Activated CD4-positive, CD25-positive, alpha-beta regulatory T cell (primary cell): Measurements from ENCODE around the gene LRP1.
"Not testable (repeated sequence)": the region's sequence is repeated elsewhere in the genome, so short reads cannot be mapped to it uniquely, and the experiment has no call there.

Experiments
- DNase-seq, 4 experiments: peaks; one replicate each; lab custom pipeline; 2025; lab: John Stamatoyannopoulos, UW

The LRP1 gene

DNA sequence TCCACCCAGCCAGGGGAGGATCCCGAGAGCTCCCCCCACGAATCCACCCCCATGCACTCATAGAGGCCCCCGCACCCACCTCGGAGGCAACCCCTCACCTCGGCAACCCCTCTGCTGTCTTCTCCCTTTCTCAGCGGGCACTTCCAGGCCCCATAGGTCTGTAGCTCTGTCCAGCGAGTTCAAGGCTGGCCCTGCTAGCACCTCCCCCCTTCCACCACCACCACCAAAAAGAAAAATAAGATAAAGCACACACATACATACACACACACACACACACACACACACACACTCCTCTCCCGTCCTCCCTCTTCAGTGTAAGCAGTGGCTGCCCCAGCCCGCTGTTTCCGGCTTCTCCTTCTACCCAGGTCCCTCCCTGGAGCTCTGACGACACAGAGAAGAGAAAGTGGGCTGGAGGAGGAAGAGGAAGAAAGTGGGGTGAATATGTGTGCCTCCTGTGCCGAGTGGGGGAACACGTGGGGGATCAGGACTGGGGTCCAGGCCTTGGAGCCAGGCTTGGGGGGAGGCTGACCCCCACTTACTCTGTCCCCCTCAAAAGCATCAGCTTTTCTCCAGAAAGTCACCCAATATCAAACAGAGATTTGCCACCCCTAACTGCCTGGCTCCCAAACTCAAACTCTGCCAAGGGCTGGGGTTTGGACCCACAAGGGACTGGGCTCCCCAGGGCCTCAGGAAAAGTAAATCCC lies 17.1 kb upstream of the LRP1 start, which contains the start of gene STAT6:
Gene STAT6, minus strand, starts transcription at position 332 of the 704 bp plus-strand sequence. CDS start 3,084 bp downstream, outside the sequence.
- DNase-seq = peak; percentile 25 to 70 (median 60)

DNA sequence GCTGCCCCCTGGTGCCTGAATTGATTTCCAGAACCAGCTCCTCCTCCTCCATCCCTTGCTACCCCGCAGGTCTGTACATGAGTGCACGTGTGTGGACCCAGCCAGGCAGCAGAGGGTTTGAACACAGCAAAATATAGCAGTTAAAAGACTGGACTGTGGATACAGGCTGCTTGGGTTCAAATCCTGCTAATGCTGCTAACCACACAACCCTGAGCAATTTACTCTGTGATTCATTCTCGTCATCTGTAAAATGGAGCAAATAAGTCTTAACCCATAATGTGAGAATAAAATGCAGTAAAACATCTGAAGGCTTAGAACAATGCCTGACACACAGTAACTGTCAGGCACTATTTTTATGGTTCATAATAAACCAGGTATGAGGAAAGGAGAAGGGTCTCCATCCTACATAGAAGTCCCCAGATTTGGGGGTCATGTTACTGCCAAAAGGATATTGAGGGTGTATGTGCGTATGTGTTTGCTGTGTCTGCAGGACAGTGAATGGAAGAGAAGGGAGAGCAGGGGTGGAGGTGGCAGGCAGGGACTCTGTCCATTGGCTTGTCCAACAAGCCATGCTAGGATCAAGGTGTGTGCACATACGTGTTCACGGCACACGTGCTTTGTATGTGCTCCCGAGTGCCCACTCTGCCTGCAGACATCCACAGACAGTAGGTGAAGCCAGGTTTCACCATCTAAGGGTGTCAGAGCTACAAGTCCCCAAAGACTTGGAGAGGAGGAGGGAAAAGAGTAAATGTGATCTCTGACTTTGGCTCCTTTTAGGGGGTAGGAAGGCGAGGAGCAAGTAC lies 15.6 kb upstream of the LRP1 start:
- DNase-seq = no peak

DNA sequence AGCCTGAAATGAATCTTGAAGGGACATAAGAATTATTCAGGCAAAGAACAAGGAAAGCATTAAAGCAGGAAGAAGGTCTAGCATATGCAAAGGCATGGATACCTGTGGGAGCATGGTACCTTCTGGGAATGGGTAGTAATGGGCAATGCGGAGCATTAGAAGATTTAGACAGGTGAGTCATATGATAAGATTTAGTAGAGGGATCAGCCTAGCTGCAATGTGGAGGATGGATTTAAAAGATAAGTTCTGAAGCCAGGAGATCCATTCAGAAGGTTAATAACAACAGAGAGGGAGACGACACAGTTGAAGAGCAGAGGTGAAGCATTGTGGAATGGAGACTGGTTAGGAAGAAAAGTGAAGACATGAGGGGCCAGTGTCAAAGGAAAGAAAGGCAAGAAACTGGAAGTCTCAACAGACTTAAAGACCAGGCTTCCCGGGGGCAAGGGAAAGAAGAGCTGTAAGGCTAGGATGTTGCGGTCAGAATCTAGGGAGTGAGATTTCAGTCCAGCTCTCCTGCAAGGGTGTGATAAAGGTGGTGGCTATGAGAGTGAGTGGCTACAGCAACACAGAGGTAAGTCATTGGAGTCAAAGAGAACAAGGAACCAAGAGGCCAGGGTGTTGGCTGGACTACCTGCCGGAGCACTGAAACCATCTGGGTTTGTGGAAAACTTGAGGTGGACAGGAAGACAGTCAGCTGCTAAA lies 11.6 kb upstream of the LRP1 start:
- no peak for DNase-seq

DNA sequence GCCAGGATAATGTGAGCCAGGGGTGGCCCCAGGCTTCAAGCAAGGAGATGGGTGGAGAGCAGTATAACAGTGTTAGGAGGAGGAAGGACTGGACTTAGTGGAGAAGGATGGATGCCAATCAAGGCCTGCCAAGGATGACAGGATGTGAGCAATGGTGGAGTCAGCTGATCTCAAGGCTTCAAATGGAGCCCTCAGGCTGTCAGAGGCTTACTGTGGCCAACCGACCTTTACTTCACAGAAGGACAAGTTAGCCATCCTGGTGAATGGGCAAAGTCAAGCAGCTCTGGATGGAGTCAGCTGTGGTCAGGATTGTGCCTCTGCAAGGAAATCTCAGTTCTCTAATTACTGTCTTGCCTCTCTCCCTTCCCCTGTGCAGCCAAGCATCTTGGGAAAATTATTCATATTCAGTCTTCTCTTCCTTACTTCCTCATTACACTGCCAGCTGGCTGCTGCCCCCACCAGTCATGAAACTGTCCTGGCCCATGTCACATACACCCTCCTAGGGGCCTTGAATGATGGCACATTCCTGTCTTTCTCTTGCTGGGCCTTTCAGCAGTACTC lies 9.5 kb upstream of the LRP1 start:
- no peak for DNase-seq

DNA sequence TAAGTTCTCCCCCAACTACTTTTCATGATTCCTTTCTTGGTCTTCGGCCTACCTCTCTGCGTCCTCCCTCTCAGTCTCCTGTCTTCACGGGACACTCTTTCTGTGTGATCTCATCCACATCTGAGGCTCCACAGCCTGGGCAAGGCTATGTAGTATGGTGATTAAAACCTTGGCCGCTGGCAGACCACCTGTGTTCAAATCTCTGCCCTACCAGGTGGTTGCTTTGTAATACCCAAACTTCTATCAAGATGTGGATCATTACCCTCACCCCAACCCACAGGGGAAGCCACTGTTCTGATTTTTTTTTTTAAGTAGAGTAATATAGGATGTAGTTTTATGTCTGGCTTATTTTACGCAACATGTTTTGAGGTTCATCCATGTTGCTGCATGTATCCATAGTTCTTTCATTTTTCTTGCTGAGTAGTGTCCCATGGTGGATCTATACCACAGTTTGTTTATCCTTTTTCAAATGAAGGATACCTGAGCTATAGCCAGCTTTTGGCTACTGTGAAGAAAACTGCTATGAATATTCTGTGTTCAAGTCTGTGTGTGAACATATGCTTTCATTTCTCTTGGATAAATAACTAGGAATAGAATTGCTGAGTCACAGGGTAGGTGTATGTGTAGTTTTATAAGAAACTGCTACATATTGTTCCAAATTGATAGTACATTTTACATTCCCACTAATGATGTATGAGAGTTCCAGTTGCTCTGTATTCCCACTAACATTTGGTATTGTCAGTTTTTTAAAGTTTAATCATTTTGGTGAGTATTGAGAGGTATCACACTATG lies 8.8 kb upstream of the LRP1 start:
- no peak for DNase-seq

DNA sequence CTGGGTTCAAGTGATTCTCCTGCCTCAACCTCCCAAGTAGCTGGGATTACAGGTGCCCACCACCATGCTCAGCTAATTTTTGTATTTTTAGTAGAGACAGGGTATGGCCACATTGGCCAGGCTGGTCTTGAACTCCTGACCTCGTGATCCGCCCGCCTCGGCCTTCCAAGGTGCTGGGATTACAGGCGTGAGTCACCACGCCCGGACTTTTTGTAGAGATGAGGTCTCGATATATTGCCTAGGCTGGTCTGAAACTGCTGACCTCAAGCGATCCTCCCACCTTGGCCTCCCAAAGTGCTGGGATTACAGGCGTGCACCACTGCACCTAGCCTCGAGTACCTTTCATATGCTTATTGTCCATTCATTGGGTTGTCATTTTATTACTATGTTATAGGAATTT lies 7.6 kb upstream of the LRP1 start:
- DNase-seq = not testable (repeated sequence)

DNA sequence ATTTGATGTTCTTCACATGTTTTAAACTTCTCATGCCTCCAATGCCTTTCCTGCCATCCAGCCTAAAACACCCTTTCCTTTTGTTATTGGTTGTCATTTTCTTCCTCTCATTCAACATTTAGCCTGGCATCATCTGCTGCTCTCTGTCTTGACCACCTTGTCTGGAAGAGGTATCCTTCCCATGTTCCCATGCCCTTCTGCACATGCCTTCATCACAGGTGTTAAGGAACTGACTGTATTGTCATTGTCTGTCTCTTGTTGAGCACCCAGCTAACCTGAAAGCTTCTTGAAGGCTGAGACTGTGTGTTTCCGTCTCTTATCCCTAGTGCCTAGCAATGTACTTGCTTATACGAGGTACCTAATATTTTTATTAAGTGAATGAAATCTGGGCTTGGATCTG lies 4.5 kb upstream of the LRP1 start:
- no peak for DNase-seq

DNA sequence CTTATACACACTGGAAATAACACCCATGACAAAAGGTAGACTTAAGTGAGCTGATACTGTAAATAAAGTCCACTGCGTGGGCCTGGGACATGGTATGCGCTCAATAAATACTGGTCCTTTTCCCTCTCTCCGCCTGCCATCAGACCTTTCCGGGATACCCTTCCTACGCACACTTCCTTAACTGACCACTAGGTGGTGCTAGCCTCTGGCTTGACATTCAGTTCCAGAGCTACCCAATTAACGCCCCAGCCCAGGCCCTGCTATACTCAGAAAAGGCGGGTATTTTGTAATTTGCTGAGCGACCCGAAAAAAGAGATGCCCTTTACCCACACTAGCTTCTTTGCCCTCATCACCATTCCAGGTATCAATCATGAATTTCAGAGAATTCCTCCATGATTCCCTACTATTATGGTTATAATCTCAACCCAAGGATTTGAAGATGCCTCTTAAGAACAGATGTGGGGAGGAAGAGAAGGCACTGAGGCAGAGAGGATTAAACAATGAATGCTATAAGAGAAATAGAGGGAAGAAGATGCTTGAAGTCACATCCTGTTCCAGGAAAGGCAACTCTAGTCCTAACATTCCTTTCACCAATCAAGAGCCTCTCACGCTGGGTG lies 3.9 kb upstream of the LRP1 start:
- DNase-seq = peak; percentile 41 to 57 (median 50)

DNA sequence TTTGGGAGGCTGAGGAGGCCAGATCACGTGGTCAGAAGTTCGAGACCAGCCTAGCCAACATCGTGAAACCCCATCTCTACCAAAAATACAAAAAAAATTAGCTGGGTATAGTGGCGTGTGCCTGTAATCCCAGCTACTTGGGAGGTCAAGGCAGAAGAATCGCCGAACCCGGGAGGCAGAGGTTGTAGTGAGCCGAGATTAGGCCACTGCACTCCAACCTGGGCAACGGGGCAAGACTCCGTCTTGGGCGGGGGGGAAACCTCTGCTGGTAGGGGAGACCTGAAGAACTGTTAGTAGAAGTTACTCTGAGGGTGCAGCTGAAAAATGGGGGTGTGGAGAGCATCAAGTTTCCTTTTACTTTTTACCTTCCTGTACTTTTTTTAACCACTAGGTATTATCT lies 2.2 kb upstream of the LRP1 start:
- no peak for DNase-seq

DNA sequence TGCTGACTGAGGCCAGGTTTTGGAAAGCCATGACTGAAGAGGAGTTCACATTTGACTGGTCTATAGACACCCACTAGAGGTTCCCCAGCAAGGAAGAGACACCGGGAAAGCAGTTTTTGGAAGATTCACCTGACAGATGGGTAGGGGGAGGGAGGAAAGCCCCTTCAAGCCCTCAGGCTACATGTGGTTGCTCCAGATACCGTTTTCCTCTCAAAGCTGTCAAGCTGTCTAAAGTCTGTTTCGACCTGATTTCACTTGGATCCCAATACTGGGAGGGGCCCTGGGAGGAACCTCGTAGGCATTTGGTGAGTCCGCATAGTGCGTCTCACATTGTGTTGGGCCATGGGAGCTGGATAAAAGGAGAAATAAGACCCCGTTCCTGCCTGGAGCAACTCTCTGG lies 1.7 kb upstream of the LRP1 start:
- DNase-seq = no peak

DNA sequence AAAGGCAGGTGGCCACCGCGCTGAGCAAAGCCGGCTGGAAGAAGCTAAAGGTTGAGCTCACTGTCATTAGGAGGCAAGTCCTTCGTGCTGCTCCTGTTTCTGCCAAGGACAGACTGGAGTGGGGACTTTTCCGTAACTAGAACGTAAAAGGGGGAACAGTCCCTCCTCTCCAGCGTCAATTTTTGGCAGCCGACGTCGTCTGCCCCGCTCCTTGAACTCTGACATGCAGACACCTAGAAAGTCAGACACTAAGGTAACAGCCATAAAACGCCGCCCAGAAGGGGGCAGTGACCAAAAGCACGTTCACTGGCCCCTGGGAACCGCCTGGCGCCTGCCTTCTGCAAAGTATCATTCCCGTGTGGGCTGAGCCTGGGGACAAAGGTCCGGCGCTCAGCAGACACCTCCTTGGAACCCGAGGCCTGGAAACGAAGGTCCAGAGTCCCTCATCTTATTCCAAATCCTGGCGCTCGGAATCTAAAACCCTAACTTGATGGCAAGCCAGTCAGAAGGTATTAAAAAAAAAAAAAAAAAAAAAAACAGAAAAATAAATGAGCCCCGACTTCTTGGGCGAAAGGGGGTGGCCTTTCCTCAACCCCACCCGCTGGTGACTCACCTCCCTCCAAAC lies 1.1 kb upstream of the LRP1 start:
- DNase-seq = peak in 2 of 4 experiments; percentile 14 to 15

DNA sequence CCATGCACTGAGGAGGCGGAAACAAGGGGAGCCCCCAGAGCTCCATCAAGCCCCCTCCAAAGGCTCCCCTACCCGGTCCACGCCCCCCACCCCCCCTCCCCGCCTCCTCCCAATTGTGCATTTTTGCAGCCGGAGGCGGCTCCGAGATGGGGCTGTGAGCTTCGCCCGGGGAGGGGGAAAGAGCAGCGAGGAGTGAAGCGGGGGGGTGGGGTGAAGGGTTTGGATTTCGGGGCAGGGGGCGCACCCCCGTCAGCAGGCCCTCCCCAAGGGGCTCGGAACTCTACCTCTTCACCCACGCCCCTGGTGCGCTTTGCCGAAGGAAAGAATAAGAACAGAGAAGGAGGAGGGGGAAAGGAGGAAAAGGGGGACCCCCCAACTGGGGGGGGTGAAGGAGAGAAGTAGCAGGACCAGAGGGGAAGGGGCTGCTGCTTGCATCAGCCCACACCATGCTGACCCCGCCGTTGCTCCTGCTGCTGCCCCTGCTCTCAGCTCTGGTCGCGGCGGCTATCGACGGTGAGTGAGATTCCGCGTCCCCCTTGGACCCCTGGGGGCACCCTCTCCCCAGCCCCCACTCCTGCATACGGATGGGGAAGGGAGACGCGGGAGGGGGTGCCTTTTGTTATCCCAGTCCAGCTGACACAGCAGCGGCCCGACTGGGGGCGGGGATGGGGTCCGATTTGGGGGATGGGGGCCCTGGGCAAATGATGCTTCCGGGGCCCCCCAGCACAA lies 400 bp downstream of the LRP1 start:
- DNase-seq = no peak

DNA sequence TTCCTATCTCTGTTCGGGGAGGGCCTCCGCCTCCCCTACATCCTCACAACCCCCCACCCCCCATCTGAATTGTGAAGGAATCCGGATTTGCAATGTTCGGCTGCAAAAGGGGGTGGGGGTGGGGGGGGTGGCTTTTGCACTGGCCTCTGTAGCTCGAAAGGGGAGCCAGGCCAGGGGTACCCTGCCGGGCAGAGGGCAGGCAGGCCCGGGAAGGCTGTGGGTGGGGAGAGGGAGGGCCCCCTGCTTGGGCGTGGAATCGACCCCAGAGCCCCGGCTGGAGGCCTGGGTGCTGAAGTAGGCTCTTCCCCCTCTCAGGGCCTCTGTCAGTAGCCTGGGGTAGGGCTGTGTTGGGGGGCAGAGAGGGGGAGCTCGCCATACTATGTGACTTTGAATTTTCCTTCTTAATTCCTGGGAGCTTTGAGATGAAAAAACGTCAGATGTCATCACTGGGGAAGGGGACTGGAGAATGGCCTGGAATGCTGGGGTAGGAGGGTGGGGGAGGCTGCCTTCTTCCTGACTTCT lies 1.1 kb downstream of the LRP1 start:
- no peak for DNase-seq

DNA sequence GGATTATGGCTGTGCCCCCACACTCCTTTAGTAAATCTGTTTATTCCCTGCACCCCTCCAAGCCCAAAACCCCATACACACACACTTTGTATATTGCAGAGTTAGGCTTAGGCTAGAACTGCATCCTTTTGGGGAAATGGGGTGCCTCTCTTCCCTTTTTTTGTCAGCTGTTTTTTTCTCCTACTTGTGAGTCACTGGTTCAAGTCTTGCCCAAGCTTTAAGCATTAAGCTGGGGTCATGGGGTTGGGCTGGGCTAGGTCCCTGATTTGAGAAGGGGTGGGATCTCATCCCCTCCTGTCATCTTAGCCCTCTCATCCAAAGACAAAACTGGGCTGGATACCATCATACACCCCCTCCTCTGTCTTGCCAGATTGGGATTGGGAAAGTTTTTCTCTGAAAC lies 1.6 kb downstream of the LRP1 start:
- no peak for DNase-seq

DNA sequence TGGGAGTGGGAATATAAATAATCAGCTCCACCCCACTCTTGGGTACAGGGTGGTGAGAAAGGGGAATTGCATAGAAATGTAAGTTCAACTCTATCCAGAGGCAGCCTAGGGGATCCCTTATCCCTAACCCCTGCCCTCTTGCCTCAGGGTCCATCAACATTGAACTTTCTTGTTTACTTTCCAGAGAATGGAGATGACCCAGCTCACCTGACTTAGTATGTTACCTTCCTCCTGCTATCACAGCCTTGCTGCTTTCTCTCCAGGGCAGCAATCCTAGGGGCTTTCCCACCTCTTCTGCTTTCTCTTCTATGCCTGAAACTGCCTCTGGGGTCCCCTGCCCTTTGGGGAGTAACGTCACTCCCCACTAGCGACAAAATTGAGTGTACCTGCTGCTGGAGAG lies 2.7 kb downstream of the LRP1 start:
- DNase-seq = no peak

DNA sequence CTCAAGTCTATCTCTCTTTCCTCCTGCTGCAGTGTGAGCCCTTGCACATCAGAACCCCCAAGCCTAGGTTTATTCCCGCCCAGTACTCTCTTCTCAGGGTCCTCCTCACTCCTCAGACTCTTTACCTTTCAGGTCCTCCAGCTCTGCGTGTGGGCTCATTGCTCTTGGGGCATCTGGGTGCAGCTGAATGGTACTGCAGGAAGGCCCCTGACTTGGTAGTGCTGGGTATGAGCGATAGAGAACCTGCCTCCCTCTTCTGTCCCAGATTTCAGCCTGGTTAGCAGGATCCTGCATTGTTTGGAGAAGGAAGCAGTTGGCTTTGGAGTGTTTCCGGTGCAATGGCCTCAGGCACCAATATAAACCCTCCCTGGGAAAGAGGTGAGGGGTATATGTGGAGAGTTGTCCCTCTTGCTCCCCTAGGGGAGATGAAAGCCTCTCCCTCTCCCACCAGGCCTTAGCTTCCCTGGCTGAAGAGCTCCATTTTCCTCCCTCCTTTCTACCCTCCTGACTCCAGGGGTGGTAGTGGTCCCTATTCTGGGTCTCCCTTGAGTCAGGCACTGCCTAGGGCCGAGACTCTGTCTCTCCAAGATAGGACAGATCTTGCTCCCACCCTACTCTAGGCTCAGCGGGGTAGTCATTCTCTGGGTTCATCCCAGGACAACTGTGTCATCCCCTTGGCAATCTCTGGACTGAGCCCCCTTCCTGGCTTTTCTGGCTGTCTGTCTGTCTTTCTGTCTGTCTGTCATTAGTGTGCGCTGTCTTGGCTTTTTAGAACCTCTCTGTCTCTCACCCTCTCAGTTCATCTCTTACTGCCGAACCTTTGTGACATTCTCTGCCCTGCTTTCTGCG lies 3.8 kb downstream of the LRP1 start:
- no peak for DNase-seq

DNA sequence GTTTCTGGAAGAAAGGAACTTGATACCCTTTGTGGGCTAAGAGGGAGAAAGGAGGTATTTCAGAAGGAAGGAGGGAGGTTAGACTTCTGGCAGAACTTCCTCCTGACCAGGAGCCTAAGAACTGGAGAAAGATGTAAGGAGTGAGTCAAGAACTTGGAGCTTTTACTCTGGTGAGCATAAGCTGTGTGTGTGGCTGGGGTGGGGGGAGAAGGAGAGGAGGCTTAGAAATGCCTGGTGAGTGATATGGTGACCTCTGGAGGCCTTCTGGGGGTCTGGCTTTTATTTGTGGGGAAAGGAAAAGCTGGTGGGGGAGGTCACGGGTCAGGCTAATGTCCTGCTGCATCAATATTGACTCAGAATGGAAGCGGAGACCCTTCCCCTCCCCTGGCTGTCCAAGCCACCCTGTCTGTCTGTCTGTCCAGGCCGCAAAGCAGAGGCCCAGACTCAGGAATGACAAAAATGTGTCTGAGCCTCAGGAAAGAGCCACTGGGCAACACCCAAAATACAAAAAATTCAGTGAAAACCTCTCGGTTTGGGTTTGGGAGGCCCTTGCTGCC lies 4.8 kb downstream of the LRP1 start:
- DNase-seq = no peak

DNA sequence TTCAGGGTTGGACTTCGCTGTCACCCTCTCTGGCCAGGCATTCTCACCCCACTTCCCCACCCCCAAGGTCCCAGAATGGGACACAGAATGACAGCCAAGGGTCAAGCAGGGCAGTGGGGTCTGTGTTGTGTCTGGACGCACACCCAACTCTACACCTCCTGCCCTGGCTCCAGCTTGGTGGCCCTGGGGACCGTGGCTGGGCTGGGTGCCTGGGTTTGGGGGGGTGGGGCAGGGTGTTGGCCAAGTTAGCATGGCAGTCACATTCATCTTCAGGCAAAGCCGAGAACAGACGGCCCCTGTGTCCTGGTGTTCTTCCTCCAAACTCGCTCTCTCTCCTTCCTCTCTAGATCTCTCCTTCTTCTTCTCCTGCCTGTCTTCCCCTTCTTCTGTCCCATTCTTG lies 5.6 kb downstream of the LRP1 start:
- no peak for DNase-seq

DNA sequence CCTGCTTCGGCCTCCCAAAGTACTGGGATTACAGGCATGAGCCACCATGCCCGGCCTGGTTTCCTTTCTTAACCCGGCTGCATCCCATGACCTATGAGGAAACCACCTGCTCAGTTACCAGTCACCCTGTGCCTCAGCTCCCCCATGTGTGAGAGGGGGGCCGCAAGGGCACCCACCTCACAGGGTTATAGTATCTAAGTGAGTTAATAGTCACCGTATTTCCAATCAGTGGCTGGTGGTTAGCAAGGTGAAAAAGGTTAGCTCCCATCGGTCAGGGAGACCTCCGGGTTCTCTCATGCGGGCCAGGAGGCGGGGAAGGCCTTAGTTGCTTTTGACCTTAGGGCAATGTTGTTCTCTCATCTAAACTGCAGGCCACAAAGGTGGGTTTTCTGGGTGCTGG lies 6.7 kb downstream of the LRP1 start:
- no peak for DNase-seq
